DOHH2 (cell line): ENCODE results near the gene SF1.

Experiments used
- H3F3A ChIP-seq: fragments of 200-600 bp; sonication (generic), shearing (Covaris generic); 2 replicates; pipeline ENCODE4 v1.6.0; 2016; ENCODE audit warnings: antibody characterized with exemption, mild to moderate bottlenecking; ENCODE audit not compliant: control insufficient read depth, insufficient read depth
- H3K27ac ChIP-seq: fragments of 200-600 bp; sonication (generic); 2 replicates; pipeline ENCODE4 v1.5.1; 2014; ENCODE audit warnings: low read depth, mild to moderate bottlenecking, low read length, moderate library complexity
- H3K27me3 ChIP-seq: fragments of 200-600 bp; sonication (generic); 2 replicates; pipeline ENCODE4 v1.6.1; 2014; ENCODE audit warnings: mild to moderate bottlenecking, low read length, mixed read lengths; ENCODE audit not compliant: control insufficient read depth
- H3K36me3 ChIP-seq: fragments of 200-600 bp; sonication (generic); 2 replicates; pipeline ENCODE4 v1.6.1; 2014; ENCODE audit warnings: mild to moderate bottlenecking, low read length, moderate library complexity, mixed read lengths; ENCODE audit not compliant: control insufficient read depth
- H3K4me1 ChIP-seq: fragments of 200-600 bp; sonication (generic); 2 replicates; pipeline ENCODE4 v1.6.1; 2014; ENCODE audit warnings: mild to moderate bottlenecking, low read length, mixed read lengths; ENCODE audit not compliant: control insufficient read depth
- H3K4me2 ChIP-seq: fragments of 200-600 bp; sonication (generic); 2 replicates; pipeline ENCODE4 v1.6.0; 2014; ENCODE audit warnings: mild to moderate bottlenecking, low read length, moderate library complexity
- H3K4me3 ChIP-seq: fragments of 200-600 bp; sonication (generic); 2 replicates; pipeline ENCODE4 v1.5.1; 2014; ENCODE audit warnings: mild to moderate bottlenecking, low read length, mixed read lengths
- H3K79me2 ChIP-seq: fragments of 200-600 bp; sonication (generic); 2 replicates; pipeline ENCODE4 v1.6.1; 2014; ENCODE audit warnings: mild to moderate bottlenecking, low read length, mixed read lengths; ENCODE audit not compliant: control insufficient read depth
- H3K9me2 ChIP-seq: fragments of 200-600 bp; sonication (generic); replicated peaks from 2 replicates; pipeline ENCODE4 v1.6.1; 2014; ENCODE audit warnings: mild to moderate bottlenecking, low read length, mixed read lengths; ENCODE audit not compliant: control insufficient read depth
- H3K9me3 ChIP-seq: fragments of 200-600 bp; sonication (generic); 2 replicates; pipeline ENCODE4 v1.6.1; 2014; ENCODE audit warnings: antibody characterized with exemption, low read length, mixed read lengths; ENCODE audit not compliant: control insufficient read depth, insufficient read depth
- H4K20me1 ChIP-seq: fragments of 200-600 bp; sonication (generic); 2 replicates; pipeline ENCODE4 v1.6.0; 2014; ENCODE audit warnings: low read depth, mild to moderate bottlenecking, antibody characterized with exemption, low read length, moderate library complexity; ENCODE audit not compliant: control insufficient read depth, insufficient read depth
- EZH2phosphoT487 ChIP-seq: fragments of 200-600 bp; sonication (generic); IDR thresholded peaks from 2 replicates; pipeline ENCODE4 v1.6.1; 2017; ENCODE audit warnings: borderline replicate concordance, mild to moderate bottlenecking, antibody characterized with exemption, low read length, moderate library complexity, mixed read lengths
- TF ChIP-seq, protein P1 (sequence below): fragments of 200-600 bp; sonication (generic); IDR thresholded peaks from one replicate; pipeline ENCODE4 v1.5.1; 2014; ENCODE audit warnings: antibody characterized with exemption, mild to moderate bottlenecking, low read depth, low read length; ENCODE audit not compliant: poor library complexity, severe bottlenecking

Gene SF1

DNA sequence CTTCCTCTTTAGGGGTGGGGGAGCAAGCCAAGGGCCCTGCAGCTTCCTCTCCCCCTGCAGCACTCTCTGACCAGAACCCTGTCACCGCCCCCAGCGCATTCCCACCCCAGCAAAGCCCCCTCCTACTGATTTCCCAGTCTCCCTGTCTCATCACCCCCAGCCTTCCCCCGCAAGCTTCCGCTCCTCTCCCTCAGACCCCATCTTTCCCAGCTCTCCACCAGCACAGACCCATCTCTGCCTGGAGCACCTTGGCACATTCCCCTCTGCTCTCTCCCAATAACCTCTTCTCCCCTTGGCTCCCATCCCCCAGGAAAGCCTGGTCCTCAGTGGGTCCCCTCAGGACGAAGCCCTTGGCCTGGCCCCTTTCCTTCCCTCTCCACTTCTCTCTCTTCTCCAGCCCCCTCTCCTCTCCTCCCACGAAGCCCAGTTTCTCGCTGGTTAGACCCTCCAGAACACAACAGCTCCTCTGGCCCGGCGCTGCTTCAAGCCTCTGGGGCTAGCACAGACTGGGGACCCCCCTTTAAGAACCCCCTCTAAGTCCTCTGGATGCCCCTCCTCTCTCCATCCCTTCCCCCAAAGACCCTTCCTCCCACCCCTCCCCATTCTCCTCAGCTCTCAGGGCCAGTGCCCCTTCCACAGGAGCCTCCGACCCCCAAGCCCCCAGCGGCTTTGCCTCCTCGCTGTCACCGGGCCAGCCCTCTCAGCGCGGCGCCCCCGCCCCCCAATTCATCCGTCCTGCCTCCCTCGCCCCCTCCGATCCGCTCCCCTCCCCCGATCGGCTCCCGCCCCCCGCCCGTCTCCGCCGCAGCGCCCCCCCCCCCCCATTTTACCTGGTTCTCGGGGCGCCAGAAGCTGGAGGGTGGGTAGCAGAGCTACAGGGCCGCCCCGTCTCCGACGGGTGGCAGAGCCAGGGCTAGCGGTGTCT, 55.9 kb downstream of the SF1 start:
- Histone ChIP-seq H3K36me3 (no peaks in the 10 kb centered on the region), H3K27me3 (peaks cover 50% of the 10 kb centered on the region), H3K4me2 (no peak overlapping the region), H3F3A (no peaks in the 10 kb centered on the region), H3K4me3 (no peak overlapping the region), H3K9me3 (no peaks in the 10 kb centered on the region), H3K9me2 (no peaks in the 10 kb centered on the region), H3K4me1 (peaks cover 13% of the 10 kb centered on the region), H3K79me2 (no peaks in the 10 kb centered on the region), H4K20me1 (no peaks in the 10 kb centered on the region), H3K27ac (no peak overlapping the region)
- TF ChIP-seq, protein P1, sequence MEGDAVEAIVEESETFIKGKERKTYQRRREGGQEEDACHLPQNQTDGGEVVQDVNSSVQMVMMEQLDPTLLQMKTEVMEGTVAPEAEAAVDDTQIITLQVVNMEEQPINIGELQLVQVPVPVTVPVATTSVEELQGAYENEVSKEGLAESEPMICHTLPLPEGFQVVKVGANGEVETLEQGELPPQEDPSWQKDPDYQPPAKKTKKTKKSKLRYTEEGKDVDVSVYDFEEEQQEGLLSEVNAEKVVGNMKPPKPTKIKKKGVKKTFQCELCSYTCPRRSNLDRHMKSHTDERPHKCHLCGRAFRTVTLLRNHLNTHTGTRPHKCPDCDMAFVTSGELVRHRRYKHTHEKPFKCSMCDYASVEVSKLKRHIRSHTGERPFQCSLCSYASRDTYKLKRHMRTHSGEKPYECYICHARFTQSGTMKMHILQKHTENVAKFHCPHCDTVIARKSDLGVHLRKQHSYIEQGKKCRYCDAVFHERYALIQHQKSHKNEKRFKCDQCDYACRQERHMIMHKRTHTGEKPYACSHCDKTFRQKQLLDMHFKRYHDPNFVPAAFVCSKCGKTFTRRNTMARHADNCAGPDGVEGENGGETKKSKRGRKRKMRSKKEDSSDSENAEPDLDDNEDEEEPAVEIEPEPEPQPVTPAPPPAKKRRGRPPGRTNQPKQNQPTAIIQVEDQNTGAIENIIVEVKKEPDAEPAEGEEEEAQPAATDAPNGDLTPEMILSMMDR, result no peak
- no peak for TF ChIP-seq EZH2phosphoT487

DNA sequence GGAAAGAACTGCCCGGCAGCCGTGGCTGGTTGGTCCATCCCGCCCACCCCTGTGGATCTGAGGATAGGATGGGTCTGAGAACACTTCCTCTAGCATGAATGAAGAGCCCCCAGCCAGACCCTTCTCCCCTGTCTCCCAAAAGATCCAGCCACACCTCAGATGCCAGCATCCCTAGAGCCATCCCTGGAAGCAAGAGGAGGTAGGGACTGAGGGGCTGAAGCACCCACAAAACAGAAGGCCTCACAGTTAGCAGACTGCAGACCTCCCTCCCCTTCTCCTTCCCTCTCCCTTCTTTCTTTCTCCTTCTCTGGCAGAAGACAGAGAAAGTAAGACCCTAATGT, 57.0 kb downstream of the SF1 start:
- H3K79me2 ChIP-seq, result no peaks in the 10 kb centered on the region
- TF ChIP-seq EZH2phosphoT487, result no peak
- TF ChIP-seq, protein P1, result no peak
- peaks cover 13% of the 10 kb centered on the region for H3K4me1 ChIP-seq
- no peaks in the 10 kb centered on the region for H4K20me1 ChIP-seq
- H3K9me3 ChIP-seq, result no peaks in the 10 kb centered on the region
- no peak overlapping the region for H3K4me2 ChIP-seq
- no peaks in the 10 kb centered on the region for H3K9me2 ChIP-seq
- H3K27me3 ChIP-seq, result peaks cover 60% of the 10 kb centered on the region
- H3K36me3 ChIP-seq, result no peaks in the 10 kb centered on the region
- no peak overlapping the region for H3K27ac ChIP-seq
- H3K4me3 ChIP-seq, result no peak overlapping the region
- no peaks in the 10 kb centered on the region for H3F3A ChIP-seq

DNA sequence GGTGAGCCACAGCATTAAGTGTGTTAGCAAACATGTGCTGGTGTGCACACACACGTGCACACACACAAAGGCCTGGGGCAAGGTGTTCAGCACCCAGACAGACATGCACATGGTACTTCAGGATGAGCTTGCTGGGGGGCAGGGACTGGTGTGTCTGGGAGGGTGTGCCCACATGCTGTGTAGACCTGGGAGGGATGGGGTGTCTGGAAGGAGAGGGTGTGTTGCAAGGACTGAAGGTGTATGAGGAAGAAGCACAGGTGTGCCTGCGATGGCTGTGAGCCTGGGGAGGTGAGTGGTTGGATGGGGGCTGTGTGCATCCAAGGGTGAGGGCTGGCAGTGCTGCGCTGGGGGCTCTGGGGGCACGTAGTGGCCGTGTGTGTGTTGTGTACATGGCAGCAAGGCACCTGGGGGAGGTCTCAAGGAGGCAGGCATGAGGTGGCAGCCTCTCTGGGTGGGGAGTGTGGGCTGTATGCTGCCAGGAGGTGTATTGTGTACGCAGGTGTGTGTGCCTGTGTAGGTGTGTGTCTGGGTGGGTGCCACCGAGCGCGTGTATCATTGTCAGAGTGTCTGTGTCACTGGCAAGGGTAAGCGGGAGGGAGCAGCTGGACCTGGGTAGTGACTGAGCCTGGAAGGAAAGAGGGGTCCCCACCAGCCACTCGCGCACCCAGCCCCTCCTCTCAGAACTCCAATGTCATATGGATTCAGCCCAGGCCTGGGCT, 57.5 kb downstream of the SF1 start:
- TF ChIP-seq, protein P1, result no peak
- no peak for TF ChIP-seq EZH2phosphoT487
- Histone ChIP-seq H3K27me3 (peaks cover 65% of the 10 kb centered on the region), H3K4me3 (no peak overlapping the region)

More for the DNA sequence above, 57.5 kb downstream of the SF1 start:
- no peaks in the 10 kb centered on the region for H3K36me3 ChIP-seq
- no peaks in the 10 kb centered on the region for H3K9me2 ChIP-seq
- H3K79me2 ChIP-seq, result no peaks in the 10 kb centered on the region
- no peaks in the 10 kb centered on the region for H4K20me1 ChIP-seq
- H3K4me1 ChIP-seq, result peaks cover 13% of the 10 kb centered on the region
- no peaks in the 10 kb centered on the region for H3K9me3 ChIP-seq
- no peak overlapping the region for H3K27ac ChIP-seq
- H3K4me2 ChIP-seq, result no peak overlapping the region
- H3F3A ChIP-seq, result no peaks in the 10 kb centered on the region
